SHP77 treated with DMSO at 0.1 percent for 48 hours (cell line): ENCODE data around the gene MEX3D.
A peak's percentile ranks its signal among the peaks of the same experiment; 100 is the strongest.

Experiments used
- DNase-seq: peaks from one replicate; lab custom pipeline; 2025; lab: John Stamatoyannopoulos, UW

The MEX3D gene

GRCh38 chr19:1518471-1518870 is 49.7 kb downstream of the MEX3D start:
- no peak for DNase-seq

- no peak for DNase-seq
Measured at GRCh38 chr19:1516395-1516753, 51.8 kb downstream of the MEX3D start.

- no peak for DNase-seq
Measured at GRCh38 chr19:1514986-1515721, 53.0 kb downstream of the MEX3D start.

- DNase-seq = no peak
Measured at GRCh38 chr19:1514295-1514661, 53.8 kb downstream of the MEX3D start.

GRCh38 chr19:1513499-1514294 is 54.4 kb downstream of the MEX3D start:
- no peak for DNase-seq

- DNase-seq = no peak
Measured at GRCh38 chr19:1512671-1513498, 55.2 kb downstream of the MEX3D start, which contains the start of gene ADAMTSL5. ADAMTSL5 (minus strand) TSS chr19:1513019; CDS start chr19:1510943, 2,076 bp downstream.

GRCh38 chr19:1511318-1512317 is 56.5 kb downstream of the MEX3D start:
- DNase-seq = no peak

- DNase-seq = no peak
Measured at GRCh38 chr19:1510807-1511206, 57.3 kb downstream of the MEX3D start.

- no peak for DNase-seq
Measured at GRCh38 chr19:1510442-1510806, 57.7 kb downstream of the MEX3D start.

- DNase-seq = no peak
Measured at GRCh38 chr19:1509602-1510441, 58.3 kb downstream of the MEX3D start.

GRCh38 chr19:1508507-1508856 is 59.6 kb downstream of the MEX3D start:
- no peak for DNase-seq

- peak; percentile 88 for DNase-seq
Measured at GRCh38 chr19:1507763-1508506, 60.2 kb downstream of the MEX3D start.

GRCh38 chr19:1507192-1507660 is 60.9 kb downstream of the MEX3D start:
- DNase-seq = no peak

- no peak for DNase-seq
Measured at GRCh38 chr19:1505991-1506881, 61.9 kb downstream of the MEX3D start.

- no peak for DNase-seq
Measured at GRCh38 chr19:1505012-1505411, 63.1 kb downstream of the MEX3D start.
